GM23248 (cell line): ENCODE data around the gene RNASE8.

Source experiments
- EZH2 ChIP-seq: fragments of 200-600 bp; sonication (generic); IDR thresholded peaks from 2 replicates; pipeline ENCODE4 v1.6.1; 2018; ENCODE audit warnings: antibody characterized with exemption, mild to moderate bottlenecking; ENCODE audit not compliant: insufficient read depth, poor library complexity, severe bottlenecking
- EZH2phosphoT487 ChIP-seq: fragments of 200-600 bp; sonication (generic); IDR thresholded peaks from 2 replicates; pipeline ENCODE4 v1.6.1; 2018; ENCODE audit warnings: antibody characterized with exemption, moderate library complexity, mild to moderate bottlenecking, low read depth; ENCODE audit not compliant: insufficient read depth

DNA sequence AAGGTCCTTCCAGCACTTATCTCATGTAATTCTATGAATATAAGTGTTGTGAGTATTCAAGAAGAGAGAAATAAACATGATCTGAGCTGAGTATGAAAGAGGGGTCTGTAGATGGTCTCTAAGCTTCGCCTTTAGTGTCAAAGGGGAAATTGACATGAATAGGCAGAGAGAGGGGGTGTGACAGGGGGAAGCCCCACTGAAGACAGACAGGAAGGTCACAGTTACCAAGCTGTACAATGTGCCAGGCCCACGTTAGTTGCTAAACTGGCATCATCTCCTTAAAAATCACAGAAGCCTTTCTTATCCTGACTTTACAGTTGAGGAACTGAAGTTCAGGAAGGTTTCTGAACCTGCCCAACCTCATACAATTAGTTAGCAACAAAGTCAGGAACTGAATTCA is 20.1 kb downstream of the RNASE8 start:
- no peak for TF ChIP-seq EZH2
- TF ChIP-seq EZH2phosphoT487: no peak
